ENCODE results near the gene AOPEP. TPM values are rescaled to one million over a fixed set of nuclear protein-coding genes. Genes with fewer than 3 reads are reported as not detected.

The AOPEP gene
- total RNA-seq, 2 experiments from 2014 or later = 5.8 to 6.4 TPM

GRCh38 chr9:94787266-94787665 lies 60.8 kb downstream of the AOPEP start:
- intact Hi-C loops (cut with micrococcal nuclease) = no loop called here
- no peaks in the 10 kb centered on the region for H3K4me1 Mint-ChIP-seq (ENCODE audit: low read depth)
- peaks cover 3% of the 10 kb centered on the region for H3K36me3 Mint-ChIP-seq (ENCODE audit: low read depth)
- H3K9me3 Mint-ChIP-seq = no peaks in the 10 kb centered on the region
- CTCF ChIA-PET = no interaction called here
- H3K27me3 Mint-ChIP-seq (ENCODE audit: low read depth) = no peaks in the 10 kb centered on the region
- H3K4me3 Mint-ChIP-seq = no peak overlapping the region
- DNase-seq = peak; percentile 13
- H3K27ac Mint-ChIP-seq = no peak overlapping the region

GRCh38 chr9:94788570-94789105 lies 62.1 kb downstream of the AOPEP start:
- H3K27ac Mint-ChIP-seq = no peak overlapping the region
- peaks cover 7% of the 10 kb centered on the region for H3K36me3 Mint-ChIP-seq (ENCODE audit: low read depth)
- H3K4me3 Mint-ChIP-seq = no peak overlapping the region
- no peak for DNase-seq
- intact Hi-C loops (cut with micrococcal nuclease) = no loop called here
- no peaks in the 10 kb centered on the region for H3K4me1 Mint-ChIP-seq (ENCODE audit: low read depth)
- no peaks in the 10 kb centered on the region for H3K9me3 Mint-ChIP-seq
- CTCF ChIA-PET = interaction anchor here (0.6 to 1.0 kb wide), 3 partner anchors 46 to 343 kb away, joined by 3 to 4 read pairs (median 3); no protein-coding TSS in a partner anchor
- no peaks in the 10 kb centered on the region for H3K27me3 Mint-ChIP-seq (ENCODE audit: low read depth)

- Mint-ChIP-seq H3K9me3 (no peaks in the 10 kb centered on the region), H3K36me3 (ENCODE audit: low read depth) (peaks cover 20% of the 10 kb centered on the region), H3K4me1 (ENCODE audit: low read depth) (no peaks in the 10 kb centered on the region), H3K4me3 (no peak overlapping the region), H3K27me3 (ENCODE audit: low read depth) (no peaks in the 10 kb centered on the region), H3K27ac (no peak overlapping the region)
- CTCF ChIA-PET = no interaction called here
- intact Hi-C loops (cut with micrococcal nuclease) = no loop called here
- DNase-seq = no peak
These were observed 64.9 kb downstream of the AOPEP start for GRCh38 chr9:94791435-94791834.

- DNase-seq = no peak
- Mint-ChIP-seq H3K4me3 (no peak overlapping the region), H3K27ac (no peak overlapping the region), H3K27me3 (ENCODE audit: low read depth) (no peaks in the 10 kb centered on the region), H3K36me3 (ENCODE audit: low read depth) (peaks cover 20% of the 10 kb centered on the region), H3K4me1 (ENCODE audit: low read depth) (no peaks in the 10 kb centered on the region), H3K9me3 (no peaks in the 10 kb centered on the region)
- intact Hi-C loops (cut with micrococcal nuclease) = no loop called here
- CTCF ChIA-PET = no interaction called here
These were observed 66.0 kb downstream of the AOPEP start for GRCh38 chr9:94792511-94792910.

- intact Hi-C loops (cut with micrococcal nuclease) = loop anchor here (1.0 kb wide), 1 partner anchor 12 kb away; no protein-coding TSS in a partner anchor
- DNase-seq = no peak
- CTCF ChIA-PET = no interaction called here
- Mint-ChIP-seq H3K4me3 (no peak overlapping the region), H3K9me3 (no peaks in the 10 kb centered on the region), H3K4me1 (ENCODE audit: low read depth) (no peaks in the 10 kb centered on the region), H3K27me3 (ENCODE audit: low read depth) (no peaks in the 10 kb centered on the region), H3K27ac (no peak overlapping the region), H3K36me3 (ENCODE audit: low read depth) (peaks cover 20% of the 10 kb centered on the region)
These were observed 68.1 kb downstream of the AOPEP start for GRCh38 chr9:94794476-94795167.

- Mint-ChIP-seq H3K27me3 (ENCODE audit: low read depth) (no peaks in the 10 kb centered on the region), H3K4me3 (no peak overlapping the region), H3K27ac (no peak overlapping the region), H3K36me3 (ENCODE audit: low read depth) (peaks cover 35% of the 10 kb centered on the region), H3K9me3 (no peaks in the 10 kb centered on the region), H3K4me1 (ENCODE audit: low read depth) (no peaks in the 10 kb centered on the region)
- CTCF ChIA-PET = interaction anchor here (0.6 to 1.4 kb wide), 2 partner anchors 15 to 348 kb away, joined by 3 read pairs; no protein-coding TSS in a partner anchor
- no peak for DNase-seq
- intact Hi-C loops (cut with micrococcal nuclease) = no loop called here
These were observed 70.2 kb downstream of the AOPEP start for GRCh38 chr9:94796687-94797086.

- no peak overlapping the region for H3K27ac Mint-ChIP-seq
- H3K36me3 Mint-ChIP-seq (ENCODE audit: low read depth) = peaks cover 32% of the 10 kb centered on the region
- peaks cover 5% of the 10 kb centered on the region for H3K4me1 Mint-ChIP-seq (ENCODE audit: low read depth)
- CTCF ChIA-PET = no interaction called here
- intact Hi-C loops (cut with micrococcal nuclease) = no loop called here
- H3K9me3 Mint-ChIP-seq = no peaks in the 10 kb centered on the region
- no peak for DNase-seq
- H3K4me3 Mint-ChIP-seq = no peak overlapping the region
- no peaks in the 10 kb centered on the region for H3K27me3 Mint-ChIP-seq (ENCODE audit: low read depth)
These were observed 71.7 kb downstream of the AOPEP start for GRCh38 chr9:94798201-94798600.

- H3K36me3 Mint-ChIP-seq (ENCODE audit: low read depth) = peaks cover 30% of the 10 kb centered on the region
- DNase-seq = no peak
- H3K4me1 Mint-ChIP-seq (ENCODE audit: low read depth) = peaks cover 7% of the 10 kb centered on the region
- H3K27me3 Mint-ChIP-seq (ENCODE audit: low read depth) = no peaks in the 10 kb centered on the region
- no peak overlapping the region for H3K27ac Mint-ChIP-seq
- CTCF ChIA-PET = no interaction called here
- H3K9me3 Mint-ChIP-seq = no peaks in the 10 kb centered on the region
- H3K4me3 Mint-ChIP-seq = no peak overlapping the region
- intact Hi-C loops (cut with micrococcal nuclease) = no loop called here
These were observed 72.2 kb downstream of the AOPEP start for GRCh38 chr9:94798708-94799107.

GRCh38 chr9:94799578-94800264 lies 73.2 kb downstream of the AOPEP start:
- CTCF ChIA-PET = no interaction called here
- H3K4me1 Mint-ChIP-seq (ENCODE audit: low read depth) = peaks cover 10% of the 10 kb centered on the region
- intact Hi-C loops (cut with micrococcal nuclease) = no loop called here
- H3K27me3 Mint-ChIP-seq (ENCODE audit: low read depth) = no peaks in the 10 kb centered on the region
- DNase-seq = no peak
- H3K4me3 Mint-ChIP-seq = no peak overlapping the region
- H3K9me3 Mint-ChIP-seq = no peaks in the 10 kb centered on the region
- no peak overlapping the region for H3K27ac Mint-ChIP-seq
- peaks cover 23% of the 10 kb centered on the region for H3K36me3 Mint-ChIP-seq (ENCODE audit: low read depth)

GRCh38 chr9:94800424-94801117 lies 74.1 kb downstream of the AOPEP start:
- CTCF ChIA-PET = no interaction called here

GRCh38 chr9:94801234-94801633 lies 74.7 kb downstream of the AOPEP start:
- DNase-seq = no peak
- no peaks in the 10 kb centered on the region for H3K27me3 Mint-ChIP-seq (ENCODE audit: low read depth)
- intact Hi-C loops (cut with micrococcal nuclease) = no loop called here
- H3K4me1 Mint-ChIP-seq (ENCODE audit: low read depth) = peaks cover 11% of the 10 kb centered on the region
- peaks cover 28% of the 10 kb centered on the region for H3K36me3 Mint-ChIP-seq (ENCODE audit: low read depth)
- H3K4me3 Mint-ChIP-seq = no peak overlapping the region
- H3K9me3 Mint-ChIP-seq = no peaks in the 10 kb centered on the region
- CTCF ChIA-PET = no interaction called here
- no peak overlapping the region for H3K27ac Mint-ChIP-seq

More at GRCh38 chr9:94800424-94801117, 74.1 kb downstream of the AOPEP start:
- Mint-ChIP-seq H3K36me3 (ENCODE audit: low read depth) (peaks cover 24% of the 10 kb centered on the region), H3K9me3 (no peaks in the 10 kb centered on the region), H3K27me3 (ENCODE audit: low read depth) (no peaks in the 10 kb centered on the region), H3K4me3 (no peak overlapping the region), H3K27ac (no peak overlapping the region), H3K4me1 (ENCODE audit: low read depth) (peaks cover 10% of the 10 kb centered on the region)
- intact Hi-C loops (cut with micrococcal nuclease) = no loop called here
- no peak for DNase-seq

- CTCF ChIA-PET = no interaction called here
- Mint-ChIP-seq H3K9me3 (no peaks in the 10 kb centered on the region), H3K4me1 (ENCODE audit: low read depth) (peaks cover 15% of the 10 kb centered on the region), H3K4me3 (no peak overlapping the region), H3K27ac (no peak overlapping the region), H3K36me3 (ENCODE audit: low read depth) (peaks cover 28% of the 10 kb centered on the region), H3K27me3 (ENCODE audit: low read depth) (no peaks in the 10 kb centered on the region)
- intact Hi-C loops (cut with micrococcal nuclease) = no loop called here
- DNase-seq = no peak
These were observed 75.2 kb downstream of the AOPEP start for GRCh38 chr9:94801681-94802080.

Data from activated naive CD4-positive, alpha-beta T cell treated with anti-CD3 and anti-CD28 coated beads for 36 hours (primary cell).